HL-60 (cell line): ENCODE measurements around the gene NFIB.

Experiments
- POLR2AphosphoS5 ChIP-seq: IDR thresholded peaks from 2 replicates; pipeline ENCODE4 v1.6.1; 2012; ENCODE audit warnings: low read depth
- SPI1 ChIP-seq: IDR thresholded peaks from 2 replicates; pipeline ENCODE4 v1.6.1; 2012; ENCODE audit warnings: low read depth, mild to moderate bottlenecking, borderline replicate concordance
- TF ChIP-seq, protein P1 (sequence below): IDR thresholded peaks from one replicate; pipeline ENCODE4 v1.5.1; 2011; ENCODE audit warnings: low read length, control low read depth, inconsistent platforms; ENCODE audit not compliant: insufficient read depth
- TF ChIP-seq, protein P2 (sequence below): IDR thresholded peaks from 2 replicates; pipeline ENCODE4 v1.6.1; 2012; ENCODE audit warnings: low read depth; ENCODE audit not compliant: insufficient replicate concordance

DNA sequence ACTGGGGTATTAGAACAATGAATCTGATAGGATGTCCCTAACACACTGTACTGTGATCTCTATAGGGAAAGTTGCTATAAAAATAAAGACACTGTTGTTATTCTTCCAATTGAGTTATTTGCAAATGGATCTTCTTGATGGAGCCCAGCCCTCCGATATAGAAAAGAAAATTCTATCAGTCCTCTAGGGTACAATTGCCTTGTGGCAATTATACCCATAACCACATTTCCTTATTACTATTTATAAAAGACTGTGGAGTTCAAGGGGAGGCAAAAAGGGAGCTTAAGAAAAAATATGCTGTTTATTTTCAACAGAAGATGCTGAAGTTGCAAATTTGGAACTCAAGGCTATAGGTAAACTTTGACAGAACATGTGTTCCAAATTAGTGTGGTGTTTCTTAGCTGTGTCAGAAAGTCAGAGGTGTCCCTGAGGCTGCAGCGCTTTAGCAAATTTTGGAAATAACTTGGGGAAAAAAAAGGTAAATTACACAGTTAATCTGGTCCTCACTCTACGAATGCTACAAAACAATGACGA, 116.5 kb downstream of the NFIB start:
- TF ChIP-seq, protein P1, sequence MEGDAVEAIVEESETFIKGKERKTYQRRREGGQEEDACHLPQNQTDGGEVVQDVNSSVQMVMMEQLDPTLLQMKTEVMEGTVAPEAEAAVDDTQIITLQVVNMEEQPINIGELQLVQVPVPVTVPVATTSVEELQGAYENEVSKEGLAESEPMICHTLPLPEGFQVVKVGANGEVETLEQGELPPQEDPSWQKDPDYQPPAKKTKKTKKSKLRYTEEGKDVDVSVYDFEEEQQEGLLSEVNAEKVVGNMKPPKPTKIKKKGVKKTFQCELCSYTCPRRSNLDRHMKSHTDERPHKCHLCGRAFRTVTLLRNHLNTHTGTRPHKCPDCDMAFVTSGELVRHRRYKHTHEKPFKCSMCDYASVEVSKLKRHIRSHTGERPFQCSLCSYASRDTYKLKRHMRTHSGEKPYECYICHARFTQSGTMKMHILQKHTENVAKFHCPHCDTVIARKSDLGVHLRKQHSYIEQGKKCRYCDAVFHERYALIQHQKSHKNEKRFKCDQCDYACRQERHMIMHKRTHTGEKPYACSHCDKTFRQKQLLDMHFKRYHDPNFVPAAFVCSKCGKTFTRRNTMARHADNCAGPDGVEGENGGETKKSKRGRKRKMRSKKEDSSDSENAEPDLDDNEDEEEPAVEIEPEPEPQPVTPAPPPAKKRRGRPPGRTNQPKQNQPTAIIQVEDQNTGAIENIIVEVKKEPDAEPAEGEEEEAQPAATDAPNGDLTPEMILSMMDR: no peak
- TF ChIP-seq POLR2AphosphoS5 (no peak), SPI1 (no peak)
- TF ChIP-seq, protein P2, sequence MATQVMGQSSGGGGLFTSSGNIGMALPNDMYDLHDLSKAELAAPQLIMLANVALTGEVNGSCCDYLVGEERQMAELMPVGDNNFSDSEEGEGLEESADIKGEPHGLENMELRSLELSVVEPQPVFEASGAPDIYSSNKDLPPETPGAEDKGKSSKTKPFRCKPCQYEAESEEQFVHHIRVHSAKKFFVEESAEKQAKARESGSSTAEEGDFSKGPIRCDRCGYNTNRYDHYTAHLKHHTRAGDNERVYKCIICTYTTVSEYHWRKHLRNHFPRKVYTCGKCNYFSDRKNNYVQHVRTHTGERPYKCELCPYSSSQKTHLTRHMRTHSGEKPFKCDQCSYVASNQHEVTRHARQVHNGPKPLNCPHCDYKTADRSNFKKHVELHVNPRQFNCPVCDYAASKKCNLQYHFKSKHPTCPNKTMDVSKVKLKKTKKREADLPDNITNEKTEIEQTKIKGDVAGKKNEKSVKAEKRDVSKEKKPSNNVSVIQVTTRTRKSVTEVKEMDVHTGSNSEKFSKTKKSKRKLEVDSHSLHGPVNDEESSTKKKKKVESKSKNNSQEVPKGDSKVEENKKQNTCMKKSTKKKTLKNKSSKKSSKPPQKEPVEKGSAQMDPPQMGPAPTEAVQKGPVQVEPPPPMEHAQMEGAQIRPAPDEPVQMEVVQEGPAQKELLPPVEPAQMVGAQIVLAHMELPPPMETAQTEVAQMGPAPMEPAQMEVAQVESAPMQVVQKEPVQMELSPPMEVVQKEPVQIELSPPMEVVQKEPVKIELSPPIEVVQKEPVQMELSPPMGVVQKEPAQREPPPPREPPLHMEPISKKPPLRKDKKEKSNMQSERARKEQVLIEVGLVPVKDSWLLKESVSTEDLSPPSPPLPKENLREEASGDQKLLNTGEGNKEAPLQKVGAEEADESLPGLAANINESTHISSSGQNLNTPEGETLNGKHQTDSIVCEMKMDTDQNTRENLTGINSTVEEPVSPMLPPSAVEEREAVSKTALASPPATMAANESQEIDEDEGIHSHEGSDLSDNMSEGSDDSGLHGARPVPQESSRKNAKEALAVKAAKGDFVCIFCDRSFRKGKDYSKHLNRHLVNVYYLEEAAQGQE: no peak
